HG03439 (cell line): ENCODE data around the gene ANAPC10.
"Not testable (repeated sequence)": the region's sequence is repeated elsewhere in the genome, so short reads cannot be mapped to it uniquely, and the experiment has no call there.

Experiments
- ATAC-seq: cut with Tn5 transposase; IDR thresholded peaks from one replicate; pipeline ENCODE4 v1.9.1; 2021; ENCODE audit warnings: mild to moderate bottlenecking, moderate library complexity; ENCODE audit not compliant: unreplicated experiment

ANAPC10 gene, protein sequence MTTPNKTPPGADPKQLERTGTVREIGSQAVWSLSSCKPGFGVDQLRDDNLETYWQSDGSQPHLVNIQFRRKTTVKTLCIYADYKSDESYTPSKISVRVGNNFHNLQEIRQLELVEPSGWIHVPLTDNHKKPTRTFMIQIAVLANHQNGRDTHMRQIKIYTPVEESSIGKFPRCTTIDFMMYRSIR

DNA sequence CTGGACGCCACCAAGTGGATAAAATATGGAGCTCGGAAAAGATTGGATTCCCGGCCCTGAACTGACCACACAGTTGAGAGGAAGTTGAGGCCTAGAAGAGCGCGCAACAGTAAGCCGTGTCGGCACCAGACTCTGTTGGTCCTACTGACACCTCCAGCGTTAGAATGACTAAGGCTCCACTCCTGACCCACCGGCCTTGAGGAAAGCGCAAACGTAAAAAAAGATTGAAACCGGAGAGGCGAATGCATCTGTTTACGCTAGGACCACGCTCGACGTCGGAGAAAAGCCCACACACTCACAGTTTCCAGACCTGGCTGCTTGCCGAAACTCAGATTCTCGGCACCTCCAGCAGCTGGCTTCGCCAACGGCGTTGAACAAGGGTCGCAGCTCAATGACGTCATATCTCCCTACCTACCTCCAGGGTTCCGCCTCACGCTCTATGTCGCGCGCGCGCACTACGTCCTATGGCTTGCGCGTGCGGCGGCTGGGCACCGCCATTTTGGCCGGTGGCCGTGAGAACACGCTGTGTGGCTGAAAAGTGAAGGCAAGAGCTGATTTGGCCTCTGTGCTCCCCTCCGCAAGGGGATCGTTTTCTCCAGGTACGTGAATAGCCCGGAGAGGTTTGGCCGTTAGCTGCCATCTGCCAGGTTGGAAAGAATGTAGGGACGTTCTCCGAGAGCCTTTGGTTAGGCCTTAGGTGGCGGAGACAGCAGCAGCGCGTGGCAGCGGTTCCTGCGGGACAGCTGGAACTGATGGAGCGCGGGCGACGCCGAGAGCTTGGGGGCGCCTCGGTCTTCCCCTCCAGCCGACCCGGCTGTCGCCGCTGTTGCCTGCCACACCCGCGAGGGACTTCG, at the start of gene ANAPC10, which contains the start of gene ABCE1:
ANAPC10 (minus strand) TSS at position 376 of the 854 bp plus-strand sequence. CDS start 2,097 bp downstream, outside the sequence.
ABCE1 (plus strand) TSS at position 491 of the 854 bp plus-strand sequence. CDS start 6,102 bp downstream, outside the sequence.
- peak; percentile 86 for ATAC-seq

DNA sequence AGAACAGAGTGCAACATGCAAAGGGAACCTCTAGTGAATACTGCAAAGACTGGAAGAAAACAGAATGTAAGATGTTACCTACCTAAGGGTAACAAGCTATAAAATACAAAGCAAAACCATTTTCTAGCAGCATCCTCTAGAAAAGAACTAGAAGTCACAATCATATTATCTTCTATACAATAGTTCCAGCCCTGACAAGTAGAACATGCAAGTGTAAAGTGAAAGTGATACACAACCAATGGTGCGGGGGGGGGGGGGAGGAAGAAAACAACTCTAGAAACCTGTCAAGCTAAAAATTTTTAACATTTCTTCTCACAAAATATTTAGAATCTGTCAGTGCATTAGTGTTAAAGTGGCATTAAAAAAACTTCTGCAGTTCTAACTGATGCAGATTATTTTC, 38.2 kb upstream of the ANAPC10 start:
- not testable (repeated sequence) for ATAC-seq

DNA sequence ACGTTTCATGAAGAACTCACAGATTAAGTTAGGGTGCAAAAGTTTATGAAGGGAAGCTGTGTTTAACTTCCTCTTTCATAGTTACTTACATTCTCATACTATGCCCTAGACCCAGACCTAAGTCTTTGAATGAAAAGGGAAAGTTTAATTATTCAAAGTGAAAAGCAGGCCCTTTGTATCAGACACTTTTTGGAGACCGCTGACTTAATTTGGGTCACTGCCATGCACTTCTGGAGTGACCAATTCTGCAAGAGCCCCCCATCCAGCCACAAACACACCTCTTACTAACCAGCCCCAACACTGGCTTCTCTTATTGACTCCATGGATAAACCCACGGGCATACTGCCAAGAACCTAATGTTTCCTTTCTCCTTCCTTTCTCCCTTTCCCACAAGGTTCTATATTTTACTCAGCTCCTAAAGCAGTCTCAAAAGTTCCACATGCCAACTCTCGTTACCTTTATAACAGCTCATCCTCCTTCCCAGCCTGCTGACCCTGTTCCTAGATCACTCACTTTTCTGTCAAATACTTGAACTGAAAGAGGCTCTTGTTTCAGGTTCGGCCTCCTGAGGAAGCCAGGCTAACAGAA, 34.6 kb upstream of the ANAPC10 start:
- ATAC-seq = peak; percentile 61

DNA sequence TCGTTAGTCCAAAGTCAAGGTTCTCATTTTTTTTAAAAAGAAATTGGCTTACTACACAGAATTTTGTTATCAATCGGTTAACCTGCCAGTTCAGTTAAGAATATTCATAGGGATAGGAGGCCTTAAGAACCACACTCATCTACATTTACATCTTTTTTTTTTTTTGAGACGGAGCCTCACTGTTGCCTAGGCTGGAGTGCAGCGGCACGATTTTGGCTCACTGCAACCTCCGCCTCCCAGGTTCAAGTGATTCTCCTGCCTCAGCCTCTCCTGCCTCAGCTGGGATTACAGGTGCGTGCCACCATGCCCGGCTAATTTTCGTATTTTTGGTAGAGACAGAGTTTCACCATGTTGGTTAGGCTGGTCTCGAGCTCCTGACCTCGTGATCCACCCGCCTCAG, 33.9 kb upstream of the ANAPC10 start:
- ATAC-seq = no peak

DNA sequence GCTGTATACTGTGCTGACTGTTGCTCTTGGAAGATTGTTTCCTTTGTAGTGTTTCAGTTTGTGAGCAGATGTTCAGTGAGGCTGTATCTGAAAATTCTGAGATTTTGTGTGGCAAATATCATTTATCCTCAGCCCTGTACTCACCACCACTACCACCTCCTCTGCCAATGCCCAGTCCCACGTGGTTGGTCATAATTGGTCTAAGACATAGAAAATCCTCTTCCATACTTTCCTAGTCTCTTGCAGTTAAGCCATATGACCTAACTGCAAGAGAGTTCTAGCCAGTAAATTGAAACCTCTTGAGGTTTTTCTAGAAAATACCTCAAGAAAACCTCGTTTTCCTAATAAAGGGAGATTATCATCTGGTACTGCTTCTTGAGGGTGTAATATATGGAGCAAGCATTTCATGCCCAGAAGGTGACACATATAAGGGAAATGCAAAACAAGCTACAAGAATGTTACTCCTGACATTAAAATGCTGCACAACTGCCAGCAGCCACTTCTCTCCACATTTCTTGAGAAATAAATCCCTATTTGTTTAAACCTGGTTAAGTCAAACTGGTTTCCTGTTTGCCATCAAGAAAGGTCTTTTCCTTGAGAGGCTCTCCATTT, 32.9 kb upstream of the ANAPC10 start:
- ATAC-seq = no peak

DNA sequence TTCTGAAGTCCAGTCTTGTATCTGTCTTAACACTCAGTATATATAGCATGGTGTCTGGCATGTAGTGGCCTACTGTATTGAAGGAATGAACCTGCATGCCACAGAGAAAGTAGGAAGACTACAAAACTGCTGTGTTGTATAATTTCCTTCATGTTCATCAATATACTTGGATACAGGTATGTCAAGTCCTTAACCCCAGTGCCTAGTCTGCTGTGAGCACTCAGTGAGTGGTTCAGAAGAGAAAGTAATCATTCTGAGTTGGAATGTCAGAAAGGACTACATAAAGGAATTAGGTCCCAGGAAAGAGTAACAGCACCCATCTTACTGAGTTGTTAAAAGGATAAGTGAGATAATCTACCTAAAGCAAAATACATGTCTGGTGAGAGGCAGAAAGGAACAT, 32.1 kb upstream of the ANAPC10 start:
- ATAC-seq = no peak

DNA sequence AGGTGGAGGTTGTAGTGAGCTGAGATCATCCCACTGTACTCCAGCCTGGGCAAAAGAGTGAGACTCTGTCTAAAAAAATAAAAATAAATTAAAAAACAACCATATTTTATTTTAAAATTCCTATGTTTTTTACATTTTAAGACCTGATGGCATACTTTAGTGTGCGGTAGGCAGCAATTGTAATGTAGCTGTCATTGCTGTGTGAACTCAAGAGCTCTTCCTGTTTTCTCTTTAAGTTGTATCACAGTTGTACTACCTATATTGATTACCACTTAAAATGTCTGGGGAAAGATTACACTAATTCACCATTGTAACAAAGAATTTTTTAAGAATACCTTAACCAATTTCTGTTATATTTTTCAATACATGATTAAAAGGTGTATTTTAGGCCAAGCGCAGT, 27.4 kb upstream of the ANAPC10 start:
- no peak for ATAC-seq

DNA sequence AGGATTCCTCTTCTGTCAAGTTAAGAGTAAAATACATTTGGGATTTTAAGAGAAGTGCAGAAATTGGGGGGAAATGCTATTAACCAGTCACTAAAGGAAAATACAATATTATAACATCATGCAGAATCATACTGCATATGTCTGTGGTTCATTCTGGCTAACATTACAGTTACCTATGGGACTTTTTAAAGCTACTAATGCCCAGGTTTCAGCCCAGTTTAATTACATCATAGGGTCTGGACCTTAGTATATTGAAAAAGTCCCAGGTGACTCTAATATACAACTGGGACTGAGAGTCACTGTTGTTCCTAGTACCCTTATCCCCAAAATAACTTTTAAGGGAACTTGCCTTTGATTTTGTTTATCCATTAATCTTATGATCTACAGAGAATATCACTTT, 10.1 kb upstream of the ANAPC10 start:
- ATAC-seq = no peak

DNA sequence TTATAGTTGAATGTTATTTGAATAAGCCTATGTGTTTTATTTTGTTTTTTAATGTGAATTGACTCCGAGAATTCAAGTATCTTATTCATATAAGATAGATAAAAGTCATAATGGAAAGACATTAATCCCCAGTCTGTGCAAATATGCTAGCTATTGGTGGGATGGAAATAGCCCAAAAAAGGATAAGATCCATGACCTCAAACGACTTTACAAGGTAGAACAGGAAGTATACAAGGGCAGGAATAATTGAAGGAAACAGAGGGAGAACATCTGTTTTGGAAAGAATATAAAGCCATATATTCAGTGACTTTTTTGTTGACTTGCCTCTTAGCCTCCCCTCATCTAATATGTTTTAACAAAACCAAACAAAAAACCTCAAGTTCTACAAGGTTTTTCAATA, 9.1 kb upstream of the ANAPC10 start:
- ATAC-seq = no peak

DNA sequence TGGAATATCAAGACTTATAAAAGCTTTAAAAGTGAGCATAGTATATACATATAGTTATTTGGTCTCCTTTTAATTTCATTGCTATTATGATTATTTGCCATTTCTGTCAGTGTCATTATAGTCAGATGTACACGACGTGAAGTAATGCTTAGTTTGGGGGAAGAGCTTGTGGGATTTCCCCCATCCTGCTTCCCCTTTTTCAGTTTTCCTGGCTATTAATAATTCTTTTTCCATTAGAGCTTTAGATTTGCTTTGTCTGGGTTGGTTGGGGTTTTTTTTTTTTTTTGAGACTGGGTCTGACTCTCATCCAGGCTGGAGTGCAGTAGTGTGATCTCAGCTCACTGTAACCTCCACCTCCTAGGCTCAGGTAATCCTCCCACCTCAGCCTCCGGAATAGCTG, 5.5 kb upstream of the ANAPC10 start:
- no peak for ATAC-seq

DNA sequence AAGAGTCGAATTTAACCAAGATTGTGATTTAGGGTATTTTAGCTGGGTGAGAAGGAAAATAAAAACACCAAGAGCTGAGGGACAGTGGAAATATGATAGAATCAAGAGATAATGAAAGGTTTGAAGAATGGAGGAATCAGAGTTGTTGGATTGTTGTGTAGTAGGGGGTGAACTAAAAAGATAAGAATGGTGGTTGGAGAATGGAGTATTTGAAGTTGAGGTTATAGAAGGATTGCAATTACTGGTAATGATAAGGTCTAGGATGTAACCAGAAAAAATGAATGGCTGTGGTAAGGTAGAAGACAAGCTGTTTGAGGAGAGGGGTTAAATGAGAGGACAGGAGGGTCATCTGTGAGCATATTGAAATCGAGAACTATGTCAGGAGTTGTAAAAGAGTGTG, 4.6 kb upstream of the ANAPC10 start:
- no peak for ATAC-seq

DNA sequence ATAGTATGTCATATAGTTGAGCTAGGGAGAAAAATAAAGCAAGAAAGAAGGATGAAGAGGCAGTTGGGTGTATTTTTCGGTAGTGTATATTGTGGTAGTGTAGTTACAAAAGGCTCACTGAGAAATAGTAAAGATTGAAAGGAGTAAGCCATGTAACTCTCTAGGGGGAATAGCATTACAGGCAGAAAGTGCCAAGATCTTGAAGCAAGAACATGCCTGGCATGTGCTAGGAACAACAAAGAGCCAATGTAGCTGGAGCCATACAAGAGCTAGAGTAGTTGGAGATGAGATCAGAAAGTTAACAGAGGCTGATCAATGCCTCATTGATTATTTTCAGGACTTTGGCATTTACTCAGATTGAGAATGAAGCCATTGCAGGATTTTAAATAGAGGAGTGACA, 3.1 kb upstream of the ANAPC10 start:
- ATAC-seq = no peak

DNA sequence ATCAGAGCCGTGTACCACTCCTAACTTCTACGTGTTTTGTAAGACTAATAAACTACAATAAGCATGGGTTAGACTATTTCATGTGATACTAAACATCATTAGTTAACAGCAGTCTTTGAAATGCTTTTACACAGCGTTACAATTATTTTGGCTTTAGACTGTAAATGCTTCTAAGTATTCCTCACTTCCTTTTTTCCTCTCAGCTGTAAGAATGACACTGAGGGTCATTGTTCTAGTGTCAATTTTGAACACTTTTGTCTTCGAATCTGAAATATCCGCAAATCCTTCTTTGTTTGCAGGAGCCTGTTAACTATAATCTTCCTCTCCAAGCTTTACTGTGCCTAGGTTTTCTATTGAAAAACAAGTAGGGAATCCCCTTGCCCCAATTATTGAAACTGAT, 1.7 kb upstream of the ANAPC10 start:
- no peak for ATAC-seq

DNA sequence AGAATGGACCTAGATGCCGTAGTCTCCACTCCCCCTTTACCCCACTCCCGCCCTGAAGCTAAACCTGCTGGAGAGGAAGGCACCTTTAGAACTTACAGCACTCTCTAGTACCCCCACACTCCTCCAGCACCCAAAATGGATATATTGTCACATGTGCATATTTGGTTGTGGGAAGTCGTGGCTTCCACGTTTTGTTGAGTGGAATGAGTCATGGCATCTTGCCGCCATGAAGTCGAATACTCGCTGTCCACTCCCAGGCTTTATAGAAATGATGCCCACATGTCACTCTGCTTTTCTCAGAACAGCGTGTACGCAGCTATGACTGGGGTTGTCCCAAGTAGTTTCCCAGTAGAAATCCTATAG, 660 bp upstream of the ANAPC10 start:
- peak; percentile 23 for ATAC-seq

DNA sequence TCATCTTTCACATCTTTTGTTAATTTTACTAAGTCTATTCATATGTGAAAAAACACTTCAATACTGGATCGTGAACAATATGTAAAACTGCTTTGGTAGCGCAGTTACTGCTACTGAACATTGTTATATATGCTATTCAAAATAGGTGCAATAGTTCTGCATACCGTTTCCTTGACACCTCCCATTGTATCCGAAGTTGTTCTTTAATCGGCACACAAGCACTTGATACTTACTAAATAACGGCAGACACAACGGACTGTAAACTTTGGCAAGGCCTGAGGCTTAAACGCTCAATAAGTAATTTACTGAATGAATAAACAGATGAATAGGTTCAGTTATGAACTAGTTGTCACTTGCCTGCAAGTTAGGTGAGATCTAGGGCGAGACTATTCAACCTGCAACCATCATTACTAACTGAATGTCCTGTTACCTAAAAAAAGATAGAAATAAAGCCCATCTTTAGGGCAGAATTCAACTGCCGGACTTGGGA, 620 bp downstream of the ANAPC10 start:
- peak; percentile 0 for ATAC-seq

DNA sequence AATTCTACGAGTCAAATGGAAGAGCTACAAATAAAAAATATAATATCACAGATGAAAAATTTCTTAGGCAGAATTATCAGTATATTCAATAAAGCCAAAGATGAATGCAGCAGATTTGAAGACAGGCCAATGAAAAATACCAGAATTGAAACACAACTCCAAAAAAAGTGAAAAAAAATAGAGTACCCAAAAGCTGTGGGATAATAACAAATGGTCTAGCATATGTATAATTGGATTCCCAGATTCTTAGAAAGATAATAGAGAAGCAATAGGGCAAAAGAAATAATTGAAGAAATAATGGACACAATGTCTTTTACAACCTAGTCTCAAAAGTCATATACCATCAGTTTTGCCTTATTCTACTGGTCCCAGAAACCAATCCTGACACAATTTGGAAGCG, 4.4 kb downstream of the ANAPC10 start:
- ATAC-seq = no peak

DNA sequence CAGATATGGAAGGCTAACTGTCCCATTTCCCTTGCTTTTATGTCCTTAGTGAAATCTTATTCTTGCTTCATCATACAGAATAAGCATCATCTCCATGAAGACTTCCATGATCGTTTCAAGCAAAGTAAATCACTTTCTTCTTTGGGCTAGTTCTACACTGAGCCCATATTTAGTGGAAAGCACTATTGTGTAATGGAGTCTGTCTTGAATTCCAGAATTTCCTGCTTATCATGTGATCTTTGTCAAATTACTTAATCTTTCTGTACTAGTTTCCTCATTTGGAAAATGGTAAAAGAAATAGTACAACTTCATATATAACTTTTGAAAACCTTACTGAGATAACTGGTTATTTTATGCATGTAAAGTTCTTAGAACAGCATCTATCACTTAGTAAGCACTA, 7.6 kb downstream of the ANAPC10 start:
- no peak for ATAC-seq

DNA sequence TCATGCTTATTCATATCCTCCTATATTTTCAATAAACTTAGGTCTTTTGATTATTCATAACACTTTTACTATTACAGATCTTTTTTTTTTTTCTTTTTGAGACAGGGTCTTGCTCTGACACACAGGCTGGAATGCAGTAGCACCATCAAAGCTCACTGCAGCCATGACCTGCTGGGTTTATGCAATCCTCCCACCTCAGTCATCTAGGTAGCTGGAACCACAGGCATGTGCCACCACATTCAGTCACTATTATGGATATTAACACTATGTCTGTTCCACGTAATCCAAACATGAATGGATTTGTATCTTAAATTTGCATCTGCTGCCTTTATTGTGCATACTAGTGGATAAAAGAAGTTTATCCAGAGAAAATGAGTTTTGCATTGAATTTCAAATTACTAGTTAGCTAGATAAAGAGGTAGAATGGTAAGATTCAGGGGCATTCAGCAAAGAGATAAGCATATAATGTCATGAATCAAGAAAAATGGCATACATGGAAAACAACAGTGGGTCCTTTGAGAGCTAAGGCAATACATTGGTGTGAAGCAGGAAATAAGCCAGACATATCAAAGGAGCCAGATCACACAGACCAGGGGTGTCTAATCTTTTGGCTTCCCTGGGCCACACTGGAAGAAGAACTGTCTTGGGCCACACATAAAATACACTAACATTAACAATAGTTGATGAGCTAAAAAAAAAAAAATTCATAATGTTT, 13.9 kb downstream of the ANAPC10 start:
- no peak for ATAC-seq

DNA sequence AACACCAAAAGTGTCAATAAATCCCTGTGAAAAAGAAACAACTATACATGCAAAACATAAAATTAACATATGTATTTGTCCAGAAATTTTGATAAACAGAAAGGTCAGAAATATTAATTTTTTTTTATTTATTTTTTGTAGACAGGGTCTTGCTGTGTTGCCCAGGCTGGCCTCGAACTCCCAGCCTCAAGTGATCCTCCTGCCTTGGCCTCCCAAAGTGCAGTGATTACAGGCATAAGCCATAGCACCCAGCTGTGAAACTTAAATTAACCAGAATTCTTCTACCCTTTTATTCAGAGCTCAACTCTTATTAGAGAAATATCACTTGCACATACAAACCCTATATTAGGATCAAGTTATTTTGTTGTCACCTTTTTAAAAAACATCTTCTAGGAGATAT, 16.2 kb downstream of the ANAPC10 start:
- no peak for ATAC-seq

DNA sequence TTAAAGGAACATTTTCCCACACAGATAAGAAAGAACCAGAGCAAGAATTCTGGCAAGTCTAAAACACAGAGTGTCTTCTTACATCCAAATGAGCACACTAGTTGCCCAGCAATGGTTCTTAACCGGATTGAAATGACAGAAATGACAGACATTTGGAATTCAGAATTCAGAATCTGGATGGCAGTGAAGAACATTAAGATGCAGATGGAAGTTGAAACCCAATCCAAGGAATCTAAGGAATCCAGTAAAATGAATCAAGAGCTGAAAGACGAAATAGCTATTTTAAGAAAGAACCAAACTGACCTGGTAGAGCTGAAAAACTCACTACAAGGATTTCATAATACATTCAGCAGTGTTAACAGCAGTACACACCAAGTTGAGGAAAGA, 21.5 kb downstream of the ANAPC10 start:
- ATAC-seq = no peak
